DMS153 (cell line): ENCODE measurements around the gene GOLGA6L1.
"Not testable (repeated sequence)": the region's sequence is repeated elsewhere in the genome, so short reads cannot be mapped to it uniquely, and the experiment has no call there.

Experiments used
- DNase-seq: peaks from one replicate; lab custom pipeline; 2025; lab: John Stamatoyannopoulos, UW

Gene GOLGA6L1, protein sequence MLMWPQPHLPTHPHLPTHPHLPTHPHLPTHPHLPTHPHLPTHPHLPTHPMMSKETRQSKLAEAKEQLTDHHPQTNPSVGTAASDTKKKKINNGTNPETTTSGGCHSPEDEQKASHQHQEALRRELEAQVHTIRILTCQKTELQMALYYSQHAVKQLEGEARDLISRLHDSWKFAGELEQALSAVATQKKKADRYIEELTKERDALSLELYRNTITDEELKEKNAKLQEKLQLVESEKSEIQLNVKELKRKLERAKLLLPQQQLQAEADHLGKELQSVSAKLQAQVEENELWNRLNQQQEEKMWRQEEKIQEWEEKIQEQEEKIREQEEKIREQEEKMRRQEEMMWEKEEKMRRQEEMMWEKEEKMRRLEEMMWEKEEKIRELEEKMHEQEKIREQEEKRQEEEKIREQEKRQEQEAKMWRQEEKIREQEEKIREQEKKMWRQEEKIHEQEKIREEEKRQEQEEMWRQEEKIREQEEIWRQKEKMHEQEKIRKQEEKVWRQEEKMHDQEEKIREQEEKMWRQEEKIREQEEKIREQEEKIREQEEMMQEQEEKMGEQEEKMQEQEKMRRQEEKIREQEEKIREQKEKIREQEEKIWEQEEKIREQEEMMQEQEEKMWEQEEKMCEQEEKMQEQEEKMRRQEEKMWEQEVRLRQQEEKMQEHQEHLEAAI

DNA sequence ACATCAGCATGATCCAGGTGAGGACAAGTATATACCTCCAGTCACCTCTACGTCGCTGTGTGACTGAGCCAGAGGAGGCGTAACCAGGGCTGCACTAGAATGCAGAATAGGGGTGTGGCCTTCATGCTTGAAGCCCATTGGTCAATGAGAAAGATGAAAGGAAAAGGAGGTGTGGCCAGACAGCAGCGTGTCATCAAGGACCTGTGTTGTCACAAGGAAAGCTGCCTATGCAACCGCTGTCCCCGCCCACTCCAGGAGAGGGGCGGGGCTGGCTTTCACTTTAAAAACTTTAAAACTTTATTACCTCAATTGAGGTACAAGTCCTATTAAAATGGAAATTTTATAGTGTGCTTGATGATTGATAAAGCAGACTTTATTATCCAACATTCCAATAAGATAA is at the start of gene GOLGA6L1:
TSS of gene GOLGA6L1 (minus strand) at position 101 of the 400 bp plus-strand sequence. CDS start at position 10, 91 bp downstream.
- not testable (repeated sequence) for DNase-seq

DNA sequence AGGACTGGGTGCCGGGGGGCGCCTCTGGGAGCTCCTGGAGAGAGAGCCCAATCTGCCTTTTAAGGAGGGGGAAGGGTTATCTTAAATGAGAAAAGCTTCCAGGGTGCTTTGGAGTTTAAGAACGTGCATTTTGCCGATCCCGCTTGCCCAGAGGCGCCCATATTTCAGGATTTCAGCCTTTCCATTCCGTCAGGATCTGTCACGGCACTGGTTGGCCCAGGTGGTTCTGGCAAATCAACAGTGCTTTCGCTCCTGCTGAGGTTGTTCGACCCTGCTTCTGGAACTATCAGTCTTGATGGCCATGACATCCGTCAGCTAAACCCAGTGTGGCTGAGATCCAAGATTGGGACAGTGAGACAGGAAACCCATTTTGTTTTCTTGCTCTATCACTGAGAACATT is 44.6 kb upstream of the GOLGA6L1 start:
- not testable (repeated sequence) for DNase-seq

DNA sequence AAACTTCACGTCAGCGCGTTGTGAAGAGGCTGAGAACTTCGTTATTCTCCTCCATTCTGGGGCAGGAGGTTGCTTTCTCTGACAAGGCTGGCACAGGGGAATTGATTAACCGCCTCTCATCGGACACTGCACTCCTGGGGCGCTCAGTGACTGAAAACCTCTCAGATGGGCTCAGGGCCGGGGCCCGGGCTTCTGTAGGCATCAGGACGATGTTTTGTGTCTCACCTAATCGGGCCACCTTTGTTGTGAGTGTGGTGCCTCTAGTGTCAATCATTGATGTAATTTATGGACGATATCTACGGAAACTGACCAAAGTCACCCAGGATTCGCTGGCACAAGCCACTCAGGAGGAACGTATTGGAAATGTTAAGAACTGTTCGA is 43.9 kb upstream of the GOLGA6L1 start:
- DNase-seq = not testable (repeated sequence)

DNA sequence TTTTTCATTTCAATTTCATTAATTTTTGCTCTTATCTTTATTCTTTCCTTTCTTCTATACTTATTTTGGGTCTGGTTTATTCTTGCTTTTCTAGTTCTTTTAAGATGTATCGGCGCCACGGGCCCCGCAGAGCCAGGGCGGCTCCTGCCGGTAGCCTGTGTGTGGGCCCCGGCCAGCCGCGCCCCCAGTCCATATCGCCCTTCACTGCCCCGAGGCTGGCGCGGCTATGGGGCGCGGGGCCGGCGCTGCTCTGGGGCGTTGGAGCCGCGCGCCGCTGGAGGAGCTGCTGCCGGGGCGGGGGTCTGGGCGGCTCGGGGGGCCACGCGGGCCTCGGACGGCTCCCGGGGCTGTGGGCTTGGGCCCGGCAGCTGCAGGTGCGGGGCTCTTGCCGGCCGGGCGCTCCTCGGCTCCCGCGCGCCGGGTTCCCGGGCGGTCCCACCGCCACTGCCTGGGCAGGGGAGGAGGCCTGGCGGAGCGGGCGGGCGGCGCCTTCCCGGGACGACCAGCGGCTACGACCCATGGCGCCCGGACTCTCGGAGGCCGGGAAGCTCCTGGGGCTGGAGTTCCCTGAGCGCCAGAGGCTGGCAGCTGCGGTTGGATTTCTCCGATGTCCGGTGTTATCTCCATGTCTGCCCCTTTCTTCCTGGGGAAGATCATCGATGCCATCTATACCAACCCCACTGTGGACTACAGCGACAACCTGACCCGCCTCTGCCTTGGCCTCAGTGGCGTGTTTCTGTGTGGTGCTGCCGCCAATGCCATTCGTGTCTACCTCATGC is 43.3 kb upstream of the GOLGA6L1 start:
- not testable (repeated sequence) for DNase-seq

DNA sequence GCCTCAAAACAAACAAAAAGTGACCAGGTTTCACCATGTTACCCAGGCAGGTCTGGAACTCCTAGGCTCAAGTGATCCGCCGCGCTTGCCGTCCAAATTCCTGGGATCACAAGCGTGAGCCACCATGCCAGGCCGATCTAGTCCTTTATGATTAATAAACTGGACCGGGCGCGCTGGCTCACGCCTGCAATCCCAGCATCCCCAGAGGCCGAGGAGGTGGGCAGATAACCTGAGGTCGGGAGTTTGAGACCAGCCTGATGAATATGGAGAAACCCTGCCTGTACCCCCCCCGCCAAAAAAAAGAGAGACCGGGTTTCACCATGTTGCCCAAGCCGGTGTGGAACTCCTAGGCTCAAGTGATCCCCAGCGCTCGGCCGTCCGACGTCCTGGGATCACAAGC is 40.1 kb upstream of the GOLGA6L1 start:
- not testable (repeated sequence) for DNase-seq

DNA sequence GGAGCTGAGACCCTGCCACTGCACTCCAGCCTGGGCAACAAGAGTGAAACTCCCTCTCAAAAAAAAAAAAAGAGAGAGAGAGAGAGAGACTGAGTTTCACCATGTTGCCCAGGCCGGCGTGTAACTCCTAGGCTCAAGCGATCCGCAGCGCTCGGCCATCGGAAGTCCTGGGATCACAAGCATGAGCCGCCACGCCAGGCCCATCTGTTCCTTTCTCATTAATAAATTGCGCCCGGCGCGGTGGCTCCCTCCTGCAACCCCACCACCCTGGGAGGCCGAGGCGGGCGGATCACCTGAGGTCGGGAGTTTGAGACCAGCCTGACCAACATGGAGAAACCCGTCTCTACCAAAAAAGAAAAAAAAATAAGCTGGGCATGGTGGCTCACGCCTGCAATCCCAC is 39.0 kb upstream of the GOLGA6L1 start:
- DNase-seq = not testable (repeated sequence)

DNA sequence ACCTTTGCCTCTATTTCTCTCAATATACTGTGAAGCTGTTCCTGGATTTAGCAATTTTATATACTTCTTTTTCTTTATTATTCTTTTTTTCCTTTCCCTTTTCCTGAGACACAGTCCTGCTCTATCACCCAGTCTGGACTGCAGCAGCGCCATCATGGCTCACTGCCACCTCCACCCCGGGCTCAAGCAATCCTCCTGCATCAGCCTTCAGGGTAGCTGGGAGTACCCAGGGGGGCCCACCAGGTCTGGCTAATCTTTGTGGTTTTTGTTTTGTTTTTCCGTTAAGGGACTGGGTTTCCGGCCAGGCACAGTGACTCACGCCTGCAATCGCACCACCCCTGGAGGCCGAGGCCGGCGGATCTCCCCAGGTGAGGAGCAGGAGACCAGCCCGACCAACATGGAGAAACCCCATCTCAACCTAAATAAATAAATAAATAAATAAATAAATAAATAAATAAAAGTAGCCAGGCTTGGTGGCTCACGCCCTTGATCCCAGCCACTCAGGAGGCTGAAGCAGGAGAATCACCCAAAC is 38.1 kb upstream of the GOLGA6L1 start:
- not testable (repeated sequence) for DNase-seq

DNA sequence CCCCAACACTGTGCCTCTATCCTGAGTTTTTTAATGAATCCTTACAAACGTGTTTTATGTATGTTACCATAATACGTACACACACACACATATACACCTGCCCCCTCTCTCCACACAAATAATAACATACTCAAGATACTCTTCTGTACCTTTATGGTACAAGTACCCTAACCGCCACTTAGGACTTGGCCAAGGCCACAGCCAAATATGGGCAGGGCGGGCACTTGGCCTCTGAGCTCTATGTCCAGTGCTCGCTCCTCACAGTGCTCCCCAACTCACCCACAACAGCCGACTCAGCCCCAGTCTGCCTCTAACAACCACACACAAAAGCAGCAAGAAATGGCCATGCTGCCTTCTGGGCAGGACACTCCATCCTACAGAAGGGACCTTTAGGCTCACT is 3.8 kb downstream of the GOLGA6L1 start:
- not testable (repeated sequence) for DNase-seq

DNA sequence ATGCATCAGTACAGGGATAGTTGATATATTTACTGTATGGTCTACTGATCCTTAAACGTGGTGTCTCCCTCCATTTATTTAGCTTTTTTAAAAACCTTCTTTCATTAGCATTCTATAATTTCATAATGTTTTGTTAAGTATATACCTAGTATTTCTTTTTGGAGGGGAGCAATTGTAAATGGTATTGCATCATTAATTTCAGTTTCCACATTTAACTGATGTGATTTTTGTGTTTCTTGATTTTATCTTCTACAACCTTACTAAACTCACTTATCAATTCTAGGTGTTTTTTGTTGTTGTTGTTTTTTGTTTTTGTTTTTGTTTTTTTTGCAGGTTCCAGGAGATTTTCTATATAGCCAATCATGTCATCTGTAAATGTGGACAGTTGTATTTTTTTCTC is 18.4 kb downstream of the GOLGA6L1 start:
- DNase-seq = no peak

DNA sequence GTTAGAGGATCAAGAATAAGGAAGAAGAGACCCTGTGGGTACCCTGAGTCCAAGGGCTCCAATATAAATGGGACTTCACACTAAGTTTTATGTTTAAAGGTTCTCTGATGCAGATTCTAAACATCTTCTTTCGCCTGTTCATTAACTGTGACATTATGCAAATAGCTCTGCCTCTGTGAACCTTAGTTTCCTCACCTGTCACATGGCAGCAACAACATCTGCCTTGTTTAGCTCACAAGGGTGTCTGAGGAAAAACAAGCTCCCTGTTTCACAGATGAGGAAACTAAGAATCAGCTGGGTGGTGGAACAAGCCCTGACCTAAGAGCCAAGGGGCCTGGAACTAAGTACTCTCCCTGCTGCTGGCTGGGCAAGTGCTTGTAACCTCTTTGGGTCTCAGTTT is 40.8 kb downstream of the GOLGA6L1 start:
- DNase-seq = no peak

DNA sequence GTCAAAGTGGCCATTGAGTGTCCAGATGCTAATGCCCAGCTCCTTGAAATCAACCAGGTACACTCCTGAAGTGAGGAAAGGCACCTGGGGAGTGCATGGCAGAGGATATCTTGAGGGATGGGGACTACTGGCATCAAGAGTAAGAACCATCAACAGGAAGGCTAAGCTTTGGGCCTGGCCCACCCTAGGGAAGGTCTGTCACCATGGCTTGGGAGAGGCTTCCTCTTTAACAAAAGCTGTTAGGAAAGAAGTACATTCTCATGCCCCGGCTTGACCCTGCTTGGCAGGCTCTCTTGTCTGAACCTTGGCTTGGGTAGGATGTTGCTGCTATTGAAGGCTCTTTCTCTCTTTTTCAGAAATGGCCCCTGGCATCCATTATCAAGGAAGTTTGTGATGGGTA is 53.5 kb downstream of the GOLGA6L1 start:
- DNase-seq = no peak

DNA sequence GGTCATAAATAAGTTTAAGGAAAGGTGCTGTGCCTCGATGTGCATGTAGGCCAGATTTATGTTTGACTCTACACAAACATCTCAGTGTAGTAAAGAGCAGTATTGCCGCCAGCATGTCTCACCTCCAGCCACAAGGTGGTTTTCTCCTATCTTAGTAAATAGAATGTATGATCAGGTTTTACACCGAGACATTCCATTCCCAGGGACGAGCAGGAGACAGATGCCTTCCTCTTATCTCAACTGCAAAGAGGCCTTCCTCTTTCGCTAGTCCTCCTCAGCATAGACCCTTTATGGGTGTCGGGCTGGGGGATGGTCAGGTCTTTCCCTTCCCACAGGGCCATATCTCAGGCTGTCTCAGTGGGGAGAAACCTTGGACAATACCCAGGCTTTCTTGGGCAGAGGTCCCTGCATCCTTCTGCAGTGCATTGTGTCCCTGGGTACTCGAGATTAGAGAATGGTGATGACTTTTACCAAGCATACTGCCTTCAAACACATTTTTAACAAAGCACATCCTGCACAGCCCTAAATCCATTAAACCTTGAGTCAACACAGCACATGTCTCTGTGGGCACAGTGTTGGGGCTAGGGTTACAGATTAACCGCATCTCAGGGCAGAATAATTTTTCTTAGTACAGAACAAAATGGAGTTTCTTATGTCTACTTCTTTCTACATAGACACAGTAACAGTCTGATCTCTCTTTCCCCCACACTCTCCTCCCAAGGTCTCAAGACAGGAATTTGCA is 54.5 kb downstream of the GOLGA6L1 start:
- DNase-seq = not testable (repeated sequence)

DNA sequence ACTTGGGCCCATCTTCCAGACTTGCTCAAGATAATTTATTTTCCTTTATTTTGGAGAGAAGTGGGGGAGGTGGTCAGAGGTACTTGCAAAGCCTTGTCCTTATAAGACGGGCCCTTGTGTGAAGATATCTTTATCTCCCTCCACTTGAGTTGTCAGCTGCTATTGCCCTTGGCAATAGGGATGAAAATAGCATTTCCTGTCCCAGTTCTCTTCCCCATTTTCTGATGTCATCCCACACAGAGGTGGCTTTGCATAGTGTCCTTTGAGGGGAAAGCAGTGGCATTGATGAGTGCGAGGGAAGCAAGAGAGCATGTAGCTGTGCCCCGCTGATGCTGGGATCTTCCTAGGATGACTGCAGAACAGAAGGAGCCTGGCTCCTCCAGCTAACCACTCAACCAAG is 55.4 kb downstream of the GOLGA6L1 start:
- DNase-seq = no peak

DNA sequence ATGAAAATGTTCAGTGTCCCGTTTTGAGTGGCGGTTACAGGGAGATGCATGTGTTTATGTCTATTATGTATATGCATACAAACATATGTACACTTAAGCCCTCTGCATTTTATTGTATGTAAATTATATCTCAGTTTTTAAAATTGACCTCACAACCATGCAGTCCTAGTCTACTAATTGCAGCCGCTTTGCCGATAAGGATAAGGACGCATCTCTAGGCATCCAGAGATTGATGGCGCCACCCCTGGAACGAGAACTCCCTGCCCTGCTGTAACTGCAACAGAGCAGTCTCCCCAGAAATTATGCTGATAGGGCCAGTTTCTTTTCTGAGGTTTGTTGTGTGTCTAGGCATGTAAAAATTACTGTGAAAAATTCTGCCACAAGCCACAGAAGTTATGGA is 56.9 kb downstream of the GOLGA6L1 start:
- DNase-seq = no peak
